H1 (cell line): ENCODE data around the gene CSF2RB. TPM values are rescaled to one million over a fixed set of nuclear protein-coding genes. Genes with fewer than 3 reads are reported as not detected.

Source experiments
- CTCF ChIA-PET: fragments of 300-600 bp; sonication (Branson Sonifier 250); formaldehyde crosslinking; loops from one replicate; lab custom pipeline; 2021; ENCODE audit not compliant: partially characterized antibody; lab: Charles Lee
- POLR2A ChIA-PET: fragments of 300-600 bp; sonication (Branson Sonifier 250); formaldehyde crosslinking; loops from one replicate; lab custom pipeline; 2021; ENCODE audit warnings: inconsistent platforms; ENCODE audit not compliant: partially characterized antibody; lab: Charles Lee
- DNase-seq, 2 experiments: peaks; one replicate each; pipeline versions ENCODE4 v3.0.0 to v3.0.0-alpha.2; 2010 to 2022; ENCODE audit warnings: low spot score in 2 of 2, low read depth in 1 of 2, mixed read lengths in 1 of 2
- FAIRE-seq: peaks from 2 replicates; lab custom pipeline; 2011; peaks lifted over from hg19 to GRCh38; lab: Jason Lieb, UNC
- H2AFZ ChIP-seq: 2 replicates; pipeline ENCODE4 v1.8.1; 2012; ENCODE audit warnings: low read length, inconsistent platforms
- H2AK5ac ChIP-seq: 2 replicates; pipeline ENCODE4 v1.6.1; 2013; ENCODE audit warnings: low read depth, low read length
- H2BK120ac ChIP-seq: replicated peaks from 2 replicates; pipeline ENCODE3; 2013; ENCODE audit warnings: low read depth, low read length, inconsistent platforms
- H2BK12ac ChIP-seq: 2 replicates; pipeline ENCODE4 v1.6.1; 2013; ENCODE audit warnings: low read depth, low read length
- H2BK15ac ChIP-seq: 2 replicates; pipeline ENCODE4 v1.6.1; 2013; ENCODE audit warnings: low read length
- H2BK20ac ChIP-seq: 2 replicates; pipeline ENCODE4 v1.6.1; 2013; ENCODE audit warnings: low read length
- H2BK5ac ChIP-seq: 2 replicates; pipeline ENCODE4 v1.6.1; 2013; ENCODE audit warnings: low read depth, low read length
- H3K14ac ChIP-seq: 2 replicates; pipeline ENCODE4 v1.6.1; 2013; ENCODE audit warnings: inconsistent platforms; ENCODE audit not compliant: insufficient read length
- H3K18ac ChIP-seq: 2 replicates; pipeline ENCODE4 v1.6.1; 2013; ENCODE audit warnings: low read length; ENCODE audit errors: extremely low read depth
- H3K23ac ChIP-seq: 2 replicates; pipeline ENCODE4 v1.6.1; 2013; ENCODE audit warnings: inconsistent platforms; ENCODE audit not compliant: insufficient read length
- H3K23me2 ChIP-seq: 2 replicates; pipeline ENCODE4 v1.6.1; 2013; ENCODE audit warnings: low read depth, low read length
- H3K27ac ChIP-seq: 2 replicates; pipeline ENCODE4 v1.6.1; 2011; ENCODE audit warnings: low read depth, low read length, inconsistent platforms
- H3K27me3 ChIP-seq, 4 experiments: replicated peaks in 1 of 4; 1 replicate in 1 of 4; 2 replicates in 3 of 4; pipeline versions ENCODE4 v1.6.1 to v1.8.1; 2011 to 2013; ENCODE audit warnings: low read length in 3 of 4, mild to moderate bottlenecking in 3 of 4, inconsistent platforms in 2 of 4, mixed read lengths in 2 of 4, moderate library complexity in 1 of 4; ENCODE audit not compliant: control insufficient read depth in 3 of 4, insufficient read depth in 3 of 4; ENCODE audit errors: extremely low read depth in 1 of 4
- H3K36me3 ChIP-seq, 4 experiments: 2 replicates each; pipeline versions ENCODE4 v1.6.1 to v1.8.1; 2011 to 2013; ENCODE audit warnings: mild to moderate bottlenecking in 4 of 4, low read length in 3 of 4, moderate library complexity in 2 of 4, control low read depth in 1 of 4, inconsistent platforms in 1 of 4; ENCODE audit not compliant: insufficient read depth in 4 of 4, control insufficient read depth in 2 of 4
- H3K4ac ChIP-seq: replicated peaks from 2 replicates; pipeline ENCODE3; 2013; ENCODE audit warnings: low read length, low read depth, mixed read lengths, inconsistent platforms; ENCODE audit not compliant: insufficient read length
- H3K4me1 ChIP-seq, 4 experiments: replicated peaks in 1 of 4; 1 replicate in 1 of 4; 2 replicates in 3 of 4; pipeline versions ENCODE4 v1.6.1 to v1.8.1; 2011 to 2013; ENCODE audit warnings: low read length in 3 of 4, inconsistent platforms in 2 of 4, mixed read lengths in 1 of 4; ENCODE audit not compliant: insufficient read depth in 4 of 4, control insufficient read depth in 3 of 4
- H3K4me2 ChIP-seq, 2 experiments: 2 replicates each; pipeline versions ENCODE4 v1.6.1 to v1.8.1; 2011 to 2013; ENCODE audit warnings: low read depth in 2 of 2, low read length in 2 of 2, control low read depth in 1 of 2, inconsistent platforms in 1 of 2, mild to moderate bottlenecking in 1 of 2; ENCODE audit not compliant: insufficient read depth in 1 of 2
- H3K4me3 ChIP-seq, 4 experiments: fragments of 200-600, 300-600 bp in 1 of 4; sonication (generic), shearing (Covaris generic), sonication (Bioruptor Twin) in 1 of 4; 2 replicates each; pipeline versions ENCODE4 v1.5.1 to v1.8.1; 2011 to 2016; ENCODE audit warnings: low read length in 4 of 4, low read depth in 3 of 4, control low read depth in 2 of 4, inconsistent platforms in 2 of 4, mild to moderate bottlenecking in 2 of 4, mixed read lengths in 1 of 4, moderate library complexity in 1 of 4; ENCODE audit not compliant: insufficient read depth in 2 of 4; ENCODE audit errors: extremely low read depth in 1 of 4
- H3K56ac ChIP-seq: replicated peaks from 2 replicates; pipeline ENCODE3; 2013; ENCODE audit warnings: low read depth, mild to moderate bottlenecking, mixed read lengths, low read length, inconsistent platforms; ENCODE audit not compliant: insufficient read length
- H3K79me1 ChIP-seq: 2 replicates; pipeline ENCODE4 v1.6.1; 2013; ENCODE audit warnings: low read depth, low read length, control low read depth
- H3K79me2 ChIP-seq, 2 experiments: 2 replicates each; pipeline versions ENCODE4 v1.6.1 to v1.8.1; 2012 to 2013; ENCODE audit warnings: low read length in 2 of 2, mild to moderate bottlenecking in 2 of 2, inconsistent platforms in 1 of 2; ENCODE audit not compliant: insufficient read depth in 2 of 2, control insufficient read depth in 1 of 2
- H3K9ac ChIP-seq, 4 experiments: replicated peaks in 1 of 4; 1 replicate in 1 of 4; 2 replicates in 3 of 4; pipeline versions ENCODE4 v1.6.1 to v1.8.1; 2011 to 2013; ENCODE audit warnings: low read depth in 3 of 4, low read length in 3 of 4, control low read depth in 2 of 4, mild to moderate bottlenecking in 2 of 4, moderate library complexity in 2 of 4, inconsistent platforms in 1 of 4; ENCODE audit errors: extremely low read depth in 1 of 4
- H3K9me3 ChIP-seq, 2 experiments: 2 replicates each; pipeline versions ENCODE4 v1.6.1 to v1.8.1; 2012 to 2013; ENCODE audit warnings: mild to moderate bottlenecking in 2 of 2, moderate library complexity in 2 of 2, control low read depth in 1 of 2, inconsistent platforms in 1 of 2, low read depth in 1 of 2, low read length in 1 of 2, mixed read lengths in 1 of 2; ENCODE audit not compliant: insufficient read depth in 2 of 2
- H4K20me1 ChIP-seq, 2 experiments: replicated peaks in 1 of 2; 2 replicates each; pipeline versions ENCODE3 to v1.8.1; 2011 to 2013; ENCODE audit warnings: inconsistent platforms in 2 of 2, low read length in 2 of 2, mild to moderate bottlenecking in 1 of 2; ENCODE audit not compliant: insufficient read depth in 2 of 2, control insufficient read depth in 1 of 2
- H4K5ac ChIP-seq: 2 replicates; pipeline ENCODE4 v1.6.1; 2013; ENCODE audit warnings: low read length, low read depth, mixed read lengths, inconsistent platforms; ENCODE audit not compliant: insufficient read length
- H4K8ac ChIP-seq: 2 replicates; pipeline ENCODE4 v1.8.0; 2013; ENCODE audit warnings: mild to moderate bottlenecking, moderate library complexity, low read length, inconsistent platforms; ENCODE audit not compliant: insufficient read depth; ENCODE audit errors: extremely low read depth
- H4K91ac ChIP-seq: replicated peaks from 2 replicates; pipeline ENCODE3; 2013; ENCODE audit warnings: low read length, mixed read lengths, inconsistent platforms; ENCODE audit not compliant: insufficient read length
- RBBP5 ChIP-seq: IDR thresholded peaks from 2 replicates; pipeline ENCODE4 v1.7.1; 2012; ENCODE audit warnings: low read depth, mild to moderate bottlenecking, inconsistent platforms, low read length, moderate library complexity, borderline replicate concordance
- SRF ChIP-seq: IDR thresholded peaks from 2 replicates; pipeline ENCODE4 v1.6.1; 2011; ENCODE audit warnings: mild to moderate bottlenecking, low read depth, low read length, moderate library complexity
- TCF12 ChIP-seq: IDR thresholded peaks from 2 replicates; pipeline ENCODE4 v1.6.1; 2011; ENCODE audit warnings: low read depth, mild to moderate bottlenecking, low read length
- WGBS, 2 experiments: shearing (Covaris generic) in 1 of 2; methylation state at CpG; one replicate each; pipeline versions ENCODE4 v1.1.6 to v1.1.7; 2013 to 2015; ENCODE audit warnings: low lambda C conversion rate in 2 of 2, mixed read lengths in 2 of 2, inconsistent platforms in 1 of 2, low coverage in 1 of 2, missing lambda C conversion rate in 1 of 2; ENCODE audit not compliant: insufficient replicate concordance in 2 of 2, insufficient coverage in 1 of 2, insufficient read length in 1 of 2; ENCODE audit errors: extremely low coverage in 1 of 2, missing lambda C conversion rate in 1 of 2; 5-methylcytosine and 5-hydroxymethylcytosine counted together
- polyA plus RNA-seq, 7 experiments: library from polyadenylated mRNA; depleted of rRNA in 3 of 7; stranded (reverse) in 5 of 7; unstranded in 2 of 7; fragments of >200 nt in 5 of 7; fragments of 200-250 nt in 2 of 7; gene quantifications; 1 replicate in 5 of 7; 2 replicates in 1 of 7; 4 replicates in 1 of 7; pipeline versions ENCODE4 v1.2.1 to v1.2.3, GENCODE V29; 2011 to 2013; ENCODE audit warnings: missing spikeins in 2 of 7, mixed read lengths in 2 of 7
- total RNA-seq: library from RNA; stranded (reverse); fragmentation: NEBNext Ultra II Directional; extraction: Animal tissue kit (Norgen Biotek cat#: 25700); gene quantifications from 2 replicates; pipeline ENCODE4 v1.2.1, GENCODE V29; 2021

Gene CSF2RB
- total and polyA plus RNA-seq, 2 of the 8 experiments (the other 6 are each of a cell fraction or from before 2014, with no cell fraction given) = not detected

DNA sequence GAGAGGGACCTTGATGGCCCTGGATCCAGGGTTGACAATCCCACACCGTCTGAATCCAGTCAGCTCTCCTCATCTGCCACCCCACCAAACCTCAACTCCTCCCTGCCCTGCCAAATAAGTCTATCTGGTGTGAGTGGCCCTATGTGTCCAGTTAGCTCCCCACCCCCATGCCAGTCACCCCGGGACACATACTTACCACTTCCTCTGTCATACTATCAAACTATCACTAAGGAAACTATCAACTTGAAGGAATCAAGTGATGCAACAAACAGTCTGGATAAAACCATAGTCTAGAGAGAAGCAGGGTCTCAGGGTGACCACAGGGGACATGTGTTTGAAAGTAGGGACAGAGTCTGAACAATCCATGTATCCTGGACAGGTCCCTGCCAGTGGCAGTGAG lies 13.2 kb upstream of the CSF2RB start:
- POLR2A ChIA-PET = interaction anchor here (5.4 kb wide), 1 partner anchor 11 kb away, joined by 28 read pairs; the partner anchor contains the start of gene CSF2RB
- H3K4ac ChIP-seq = no peak overlapping the region
- H2AK5ac ChIP-seq = peak overlapping the region; percentile 92
- H4K5ac ChIP-seq = no peak overlapping the region
- no peak overlapping the region for H3K9ac ChIP-seq
- no peak overlapping the region for H3K14ac ChIP-seq
- H3K18ac ChIP-seq = peak overlapping the region; percentile 90
- H4K91ac ChIP-seq = peak overlapping the region; percentile 56
- H3K4me1 ChIP-seq = peaks cover 11 to 17% (median 13%) of the 10 kb centered on the region in 4 experiments
- peaks cover 0 to 6% (median 2%) of the 10 kb centered on the region in 4 experiments; a peak in 2 of 7 replicates for H3K27me3 ChIP-seq
- DNase-seq (no peak), FAIRE-seq (no peak)
- TF ChIP-seq SRF (no peak), RBBP5 (no peak), TCF12 (no peak)
- H2BK5ac ChIP-seq = peak overlapping the region; percentile 93
- no peak overlapping the region for H3K23ac ChIP-seq
- no peak overlapping the region for H3K56ac ChIP-seq
- H3K4me2 ChIP-seq = peak overlapping the region; percentile 45 to 62; a peak in 3 of 4 replicates
- no peaks in the 10 kb centered on the region for H4K20me1 ChIP-seq
- H3K23me2 ChIP-seq = no peaks in the 10 kb centered on the region
- WGBS, 2 experiments = 84% methylated on average over 2 of the region's 2 CpGs; no CpG with 5 or more reads in 1 of the 2 experiments
- H3K4me3 ChIP-seq = peak overlapping the region in 1 of 4 experiments; percentile 20; a peak in 2 of 8 replicates
- 0 out of 2 replicates have a peak, but pooled peaks cover 2% of the 10 kb centered on the region for H3K79me1 ChIP-seq
- H2AFZ ChIP-seq = no peak overlapping the region
- no peaks in the 10 kb centered on the region for H3K36me3 ChIP-seq
- H4K8ac ChIP-seq = no peak overlapping the region
- H2BK15ac ChIP-seq = peak overlapping the region; percentile 97; the same call in 1 of the 2 replicates
- no peaks in the 10 kb centered on the region for H3K79me2 ChIP-seq
- H2BK20ac ChIP-seq = peak overlapping the region; percentile 98; the same call in 1 of the 2 replicates
- H2BK12ac ChIP-seq = peak overlapping the region; percentile 99
- H2BK120ac ChIP-seq = peak overlapping the region; percentile 73
- peak overlapping the region; percentile 47; the same call in 1 of the 2 replicates for H3K27ac ChIP-seq
- peaks cover 9 to 17% of the 10 kb centered on the region in 2 experiments; a peak in 3 of 4 replicates for H3K9me3 ChIP-seq
- CTCF ChIA-PET = interaction anchor here (0.7 to 2.5 kb wide), 5 partner anchors 11 to 98 kb away, joined by 3 to 7 read pairs (median 3); no protein-coding TSS in a partner anchor
